ENCODE measurements around the gene CABP2.
A peak's percentile ranks its signal among the peaks of the same experiment; 100 is the strongest.
"Not testable (repeated sequence)": the region's sequence is repeated elsewhere in the genome, so short reads cannot be mapped to it uniquely, and the experiment has no call there.

Gene CABP2

DNA sequence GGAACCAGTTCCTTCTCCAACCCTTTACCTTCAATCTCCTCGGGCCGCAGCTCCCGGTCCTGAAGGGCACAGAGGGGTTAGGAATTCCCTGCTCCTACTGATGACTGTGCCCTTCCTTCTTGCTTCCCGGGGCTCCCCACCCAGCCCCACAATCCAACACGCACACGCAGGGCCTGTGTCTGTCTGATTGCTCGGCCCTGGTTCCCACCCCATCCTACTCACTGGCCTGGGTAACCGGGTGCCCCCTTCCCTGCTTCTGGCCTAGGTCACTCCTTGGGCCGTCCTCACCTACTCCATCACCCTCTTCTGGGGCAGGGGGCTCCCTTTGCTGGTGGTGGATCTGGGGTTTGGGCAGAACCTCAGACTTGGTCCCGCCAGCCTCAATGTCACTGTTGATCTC, 1.3 kb downstream of the CABP2 start:
- Histone ChIP-seq H3K36me3 (ENCODE audit: control insufficient read depth in 1 of 2, insufficient read depth in 2 of 2, low read length in 2 of 2) (no peaks in the 10 kb centered on the region), H3K27ac (ENCODE audit: low read length) (no peak overlapping the region), H3K27me3 (ENCODE audit: low read depth, low read length) (no peaks in the 10 kb centered on the region), H3K9me3 (ENCODE audit: control insufficient read depth in 1 of 2, low read length in 2 of 2) (no peaks in the 10 kb centered on the region), H3K4me1 (ENCODE audit: control insufficient read depth in 1 of 2, insufficient read depth in 2 of 2, low read length in 2 of 2) (no peaks in the 10 kb centered on the region), H3K4me3 (ENCODE audit: low read depth in 1 of 2, low read length in 2 of 2) (no peak overlapping the region)

DNA sequence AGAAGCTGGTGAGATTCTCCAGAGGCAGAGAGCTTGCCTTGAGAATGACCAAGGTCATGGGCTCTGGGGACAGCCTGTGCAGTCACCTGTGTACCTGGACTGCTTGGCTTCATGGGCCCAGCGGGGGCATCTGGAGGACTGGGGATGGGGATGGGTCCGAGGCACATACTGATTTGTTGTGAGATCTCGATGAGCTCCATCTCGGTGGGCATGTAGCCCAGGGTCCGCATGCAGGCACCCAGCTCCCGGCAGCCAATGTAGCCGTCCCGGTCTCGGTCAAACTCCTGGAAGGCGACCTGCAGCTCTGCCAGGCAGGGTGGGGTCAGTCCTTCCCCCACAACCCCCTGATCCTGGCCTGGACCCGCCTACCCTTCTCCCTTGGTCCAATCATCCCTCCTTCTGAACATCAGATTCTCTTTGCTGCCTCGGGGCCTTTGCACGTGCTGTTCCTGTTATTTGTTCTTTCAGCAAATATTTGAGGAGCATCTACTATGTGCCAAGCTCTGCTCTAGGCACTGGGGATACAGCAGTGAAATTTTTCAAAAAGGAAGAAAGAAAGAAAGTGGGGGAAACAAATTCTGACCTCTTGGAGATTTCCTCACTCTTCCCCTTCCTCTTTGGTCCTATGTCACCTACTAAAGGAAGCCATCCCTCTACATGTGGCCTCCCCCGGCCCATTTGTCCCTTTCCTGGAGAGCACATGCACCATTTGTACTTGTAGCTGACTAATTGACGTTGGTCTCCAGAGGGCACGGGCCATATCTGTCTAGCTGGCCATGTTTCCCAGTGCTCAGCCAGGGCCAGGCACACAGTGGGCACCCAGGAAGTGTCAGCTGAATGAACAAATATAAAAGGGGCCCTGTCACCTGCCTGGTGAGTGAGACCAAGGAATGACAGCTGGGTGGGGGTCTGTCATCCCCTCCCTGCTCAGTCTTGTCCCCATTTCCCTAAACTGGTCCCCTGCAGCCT, 2.1 kb downstream of the CABP2 start:
- H3K4me3 ChIP-seq (ENCODE audit: low read depth in 1 of 2, low read length in 2 of 2) = no peak overlapping the region
- H3K9me3 ChIP-seq (ENCODE audit: control insufficient read depth in 1 of 2, low read length in 2 of 2) = no peaks in the 10 kb centered on the region
- H3K36me3 ChIP-seq (ENCODE audit: control insufficient read depth in 1 of 2, insufficient read depth in 2 of 2, low read length in 2 of 2) = no peaks in the 10 kb centered on the region
- H3K27me3 ChIP-seq (ENCODE audit: low read depth, low read length) = no peaks in the 10 kb centered on the region
- H3K27ac ChIP-seq (ENCODE audit: low read length) = no peak overlapping the region
- no peaks in the 10 kb centered on the region for H3K4me1 ChIP-seq (ENCODE audit: control insufficient read depth in 1 of 2, insufficient read depth in 2 of 2, low read length in 2 of 2)

GRCh38 chr11:67519726-67520125, 3.5 kb downstream of the CABP2 start:
- H3K4me3 ChIP-seq (ENCODE audit: low read depth in 1 of 2, low read length in 2 of 2) = no peak overlapping the region
- H3K9me3 ChIP-seq (ENCODE audit: control insufficient read depth in 1 of 2, low read length in 2 of 2) = no peaks in the 10 kb centered on the region
- H3K4me1 ChIP-seq (ENCODE audit: control insufficient read depth in 1 of 2, insufficient read depth in 2 of 2, low read length in 2 of 2) = no peaks in the 10 kb centered on the region
- no peak overlapping the region for H3K27ac ChIP-seq (ENCODE audit: low read length)
- H3K36me3 ChIP-seq (ENCODE audit: control insufficient read depth in 1 of 2, insufficient read depth in 2 of 2, low read length in 2 of 2) = no peaks in the 10 kb centered on the region
- no peaks in the 10 kb centered on the region for H3K27me3 ChIP-seq (ENCODE audit: low read depth, low read length)

DNA sequence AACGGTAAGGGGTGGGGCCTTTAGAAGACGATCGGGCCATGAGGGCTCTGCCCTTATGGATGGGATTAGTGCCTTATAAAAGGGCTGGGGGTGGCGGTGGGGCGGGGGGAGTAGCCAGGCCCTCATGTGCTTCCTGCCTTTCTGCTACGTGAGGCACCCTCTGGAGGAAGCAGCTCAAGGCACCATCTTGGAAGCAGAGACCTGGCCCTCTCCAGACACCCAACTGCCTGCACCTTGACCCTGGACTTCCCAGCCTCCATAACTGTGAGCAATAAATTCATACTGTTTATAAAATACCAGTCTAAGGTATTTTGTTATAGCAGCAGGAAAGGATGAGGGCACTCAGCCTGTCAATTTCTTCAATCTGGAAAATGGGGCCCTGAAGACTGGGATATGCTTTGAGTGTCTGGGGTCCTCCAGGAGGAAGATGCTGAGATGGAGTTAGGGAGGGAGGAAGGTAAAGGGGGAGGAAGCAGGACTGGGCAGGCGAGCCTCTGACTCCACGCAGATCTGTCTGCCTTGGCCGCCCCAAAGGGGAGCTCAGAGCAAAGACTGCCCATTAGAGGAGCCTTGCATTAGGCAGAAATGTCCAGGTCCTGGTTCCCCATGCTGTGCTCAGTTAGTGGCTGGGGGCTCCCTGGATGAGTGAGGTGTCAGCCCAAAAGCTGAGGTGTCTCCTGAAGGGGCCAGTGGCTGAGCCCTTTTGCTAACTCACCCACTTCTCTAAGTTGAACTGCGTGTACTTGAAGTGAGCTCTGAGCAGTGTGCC, 5.3 kb downstream of the CABP2 start:
- Histone ChIP-seq H3K27ac (ENCODE audit: low read length) (no peak overlapping the region), H3K4me1 (ENCODE audit: control insufficient read depth in 1 of 2, insufficient read depth in 2 of 2, low read length in 2 of 2) (no peaks in the 10 kb centered on the region), H3K9me3 (ENCODE audit: control insufficient read depth in 1 of 2, low read length in 2 of 2) (no peaks in the 10 kb centered on the region), H3K36me3 (ENCODE audit: control insufficient read depth in 1 of 2, insufficient read depth in 2 of 2, low read length in 2 of 2) (no peaks in the 10 kb centered on the region), H3K27me3 (ENCODE audit: low read depth, low read length) (no peaks in the 10 kb centered on the region), H3K4me3 (ENCODE audit: low read depth in 1 of 2, low read length in 2 of 2) (no peak overlapping the region)

- H3K36me3 ChIP-seq (ENCODE audit: control insufficient read depth in 1 of 2, insufficient read depth in 2 of 2, low read length in 2 of 2) = no peaks in the 10 kb centered on the region
- no peaks in the 10 kb centered on the region for H3K27me3 ChIP-seq (ENCODE audit: low read depth, low read length)
- no peaks in the 10 kb centered on the region for H3K9me3 ChIP-seq (ENCODE audit: control insufficient read depth in 1 of 2, low read length in 2 of 2)
- no peak overlapping the region for H3K27ac ChIP-seq (ENCODE audit: low read length)
- H3K4me1 ChIP-seq (ENCODE audit: control insufficient read depth in 1 of 2, insufficient read depth in 2 of 2, low read length in 2 of 2) = no peaks in the 10 kb centered on the region
- H3K4me3 ChIP-seq (ENCODE audit: low read depth in 1 of 2, low read length in 2 of 2) = no peak overlapping the region
Observed at GRCh38 chr11:67516806-67517205, 6.4 kb downstream of the CABP2 start.

GRCh38 chr11:67514116-67514515, 9.1 kb downstream of the CABP2 start:
- Histone ChIP-seq H3K27me3 (ENCODE audit: low read depth, low read length) (no peaks in the 10 kb centered on the region), H3K4me1 (ENCODE audit: control insufficient read depth in 1 of 2, insufficient read depth in 2 of 2, low read length in 2 of 2) (no peaks in the 10 kb centered on the region), H3K4me3 (ENCODE audit: low read depth in 1 of 2, low read length in 2 of 2) (no peak overlapping the region), H3K36me3 (ENCODE audit: control insufficient read depth in 1 of 2, insufficient read depth in 2 of 2, low read length in 2 of 2) (no peaks in the 10 kb centered on the region), H3K9me3 (ENCODE audit: control insufficient read depth in 1 of 2, low read length in 2 of 2) (no peaks in the 10 kb centered on the region), H3K27ac (ENCODE audit: low read length) (no peak overlapping the region)

DNA sequence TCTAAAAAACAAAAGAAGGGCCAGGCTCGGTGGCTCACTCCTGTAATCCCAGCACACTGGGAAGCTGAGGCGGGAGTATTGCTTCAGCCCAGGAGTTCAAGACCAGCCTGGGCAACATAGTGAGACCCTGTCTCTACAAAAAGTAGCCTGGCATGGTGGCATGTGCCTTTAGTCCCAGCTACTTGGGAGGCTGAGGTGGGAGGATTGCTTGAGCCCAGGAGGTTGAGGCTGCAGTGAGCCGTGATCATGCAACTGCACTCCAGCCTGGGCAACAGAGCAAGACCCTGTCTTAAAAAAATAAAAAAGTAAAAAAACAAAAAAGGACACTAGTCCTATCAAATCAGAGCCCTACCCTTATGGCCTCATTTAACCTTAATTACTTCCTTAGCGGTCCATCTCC, 11.7 kb downstream of the CABP2 start:
- H3K9me3 ChIP-seq (ENCODE audit: control insufficient read depth in 1 of 2, low read length in 2 of 2); H3K36me3 ChIP-seq (ENCODE audit: control insufficient read depth in 1 of 2, insufficient read depth in 2 of 2, low read length in 2 of 2); H3K4me3 ChIP-seq (ENCODE audit: low read depth in 1 of 2, low read length in 2 of 2); H3K27me3 ChIP-seq (ENCODE audit: low read depth, low read length); H3K27ac ChIP-seq (ENCODE audit: low read length): not testable (repeated sequence)
- peaks cover 7 to 14% of the 10 kb centered on the region in 2 donors for H3K4me1 ChIP-seq (ENCODE audit: control insufficient read depth in 1 of 2, insufficient read depth in 2 of 2, low read length in 2 of 2)

DNA sequence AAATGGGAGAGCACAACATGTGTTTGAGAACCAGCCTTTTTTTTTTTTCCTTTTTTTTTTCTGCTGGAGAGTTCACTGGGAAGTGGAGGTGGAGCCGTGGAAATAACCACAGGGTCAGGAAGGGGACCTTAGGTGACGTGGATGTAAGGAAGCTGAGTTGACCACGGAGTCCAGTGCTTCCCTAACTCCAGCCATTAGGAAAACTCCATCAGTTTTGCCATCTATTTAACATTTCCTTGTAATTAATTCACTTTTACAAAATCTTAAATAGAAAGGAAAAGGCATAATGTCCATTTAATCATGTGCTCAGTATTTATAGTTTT, 13.3 kb downstream of the CABP2 start:
- no peaks in the 10 kb centered on the region for H3K27me3 ChIP-seq (ENCODE audit: low read depth, low read length)
- no peak overlapping the region for H3K27ac ChIP-seq (ENCODE audit: low read length)
- no peaks in the 10 kb centered on the region for H3K9me3 ChIP-seq (ENCODE audit: control insufficient read depth in 1 of 2, low read length in 2 of 2)
- peaks cover 0 to 6% of the 10 kb centered on the region in 2 donors for H3K36me3 ChIP-seq (ENCODE audit: control insufficient read depth in 1 of 2, insufficient read depth in 2 of 2, low read length in 2 of 2)
- peaks cover 11 to 27% of the 10 kb centered on the region in 2 donors for H3K4me1 ChIP-seq (ENCODE audit: control insufficient read depth in 1 of 2, insufficient read depth in 2 of 2, low read length in 2 of 2)
- no peak overlapping the region for H3K4me3 ChIP-seq (ENCODE audit: low read depth in 1 of 2, low read length in 2 of 2)

- peak overlapping the region; percentile 85 for H3K27ac ChIP-seq (ENCODE audit: low read length)
- H3K4me3 ChIP-seq (ENCODE audit: low read depth in 1 of 2, low read length in 2 of 2) = peak overlapping the region; percentile 66 to 90
- H3K4me1 ChIP-seq (ENCODE audit: control insufficient read depth in 1 of 2, insufficient read depth in 2 of 2, low read length in 2 of 2) = peaks cover 11 to 39% of the 10 kb centered on the region in 2 donors
- no peaks in the 10 kb centered on the region for H3K9me3 ChIP-seq (ENCODE audit: control insufficient read depth in 1 of 2, low read length in 2 of 2)
- H3K27me3 ChIP-seq (ENCODE audit: low read depth, low read length) = no peaks in the 10 kb centered on the region
- peaks cover 0 to 6% of the 10 kb centered on the region in 2 donors for H3K36me3 ChIP-seq (ENCODE audit: control insufficient read depth in 1 of 2, insufficient read depth in 2 of 2, low read length in 2 of 2)
Observed at GRCh38 chr11:67508486-67509121, 14.6 kb downstream of the CABP2 start.

DNA sequence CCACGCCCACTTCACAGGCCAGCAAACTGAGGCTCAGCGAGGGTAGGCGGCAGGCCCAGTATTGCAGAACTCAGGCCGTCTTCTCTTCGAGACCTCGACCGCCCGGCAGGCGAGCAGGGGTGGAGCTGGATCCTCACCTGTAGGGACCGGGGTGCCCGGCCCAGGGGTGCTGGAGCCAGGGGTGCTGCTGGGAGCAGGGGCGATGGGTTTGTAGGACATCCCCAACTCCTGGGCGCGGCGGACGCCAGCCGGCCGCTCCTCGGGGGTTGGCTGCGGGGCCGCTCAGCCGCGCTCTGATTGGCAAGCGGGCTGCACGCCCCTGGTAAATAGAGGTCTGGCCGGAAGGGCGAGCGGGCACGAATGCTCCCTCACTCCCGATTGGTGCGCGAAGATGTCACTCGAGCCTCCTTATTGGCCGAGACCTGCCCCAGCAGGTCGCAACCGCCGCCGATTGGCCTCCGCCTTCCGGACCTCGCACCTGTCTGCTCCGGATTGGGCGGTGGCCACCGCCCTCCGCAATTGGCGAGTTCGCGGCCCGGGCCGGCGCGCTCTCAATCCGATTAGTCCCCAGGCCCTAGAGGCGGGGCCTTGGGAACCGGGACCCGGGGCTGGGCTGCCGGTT, 15.3 kb downstream of the CABP2 start, which contains the start of gene CDK2AP2:
Gene CDK2AP2, minus strand, starts transcription at position 299 of the 622 bp plus-strand sequence. Its CDS starts 80 bp downstream, at position 219.
- Histone ChIP-seq H3K9me3 (ENCODE audit: control insufficient read depth in 1 of 2, low read length in 2 of 2) (no peaks in the 10 kb centered on the region), H3K27me3 (ENCODE audit: low read depth, low read length) (no peaks in the 10 kb centered on the region), H3K4me3 (ENCODE audit: low read depth in 1 of 2, low read length in 2 of 2) (peak within 1 kb of the TSS; percentile 73 to 90), H3K27ac (ENCODE audit: low read length) (peak within 1 kb of the TSS; percentile 88), H3K36me3 (ENCODE audit: control insufficient read depth in 1 of 2, insufficient read depth in 2 of 2, low read length in 2 of 2) (peaks cover 0 to 6% of the 10 kb centered on the region in 2 donors), H3K4me1 (ENCODE audit: control insufficient read depth in 1 of 2, insufficient read depth in 2 of 2, low read length in 2 of 2) (peaks cover 11 to 39% of the 10 kb centered on the region in 2 donors)

Data from muscle layer of duodenum (tissue), 2 donors.